OCI-LY3 (cell line): ENCODE data around the gene AGBL3.
A peak's percentile ranks its signal among the peaks of the same experiment; 100 is the strongest.

Source experiments
- H2AFZ ChIP-seq: fragments of 200-600, 300-600 bp; shearing (Covaris generic); 2 replicates; pipeline ENCODE4 v1.6.0; 2014; ENCODE audit warnings: antibody characterized with exemption, low read depth, low read length
- H3K27ac ChIP-seq: fragments of 200-600, 300-600 bp; sonication (generic); 2 replicates; pipeline ENCODE4 v1.5.1; 2014; ENCODE audit warnings: mild to moderate bottlenecking, low read length, moderate library complexity, mixed read lengths
- H3K27me3 ChIP-seq: fragments of 200-600, 300-600 bp; sonication (generic); 2 replicates; pipeline ENCODE4 v1.6.1; 2014; ENCODE audit warnings: low read depth, low read length, mixed read lengths
- H3K36me3 ChIP-seq: fragments of 200-600, 300-600 bp; sonication (generic); replicated peaks from 2 replicates; pipeline ENCODE3; 2014; ENCODE audit warnings: low read depth, low read length, mixed read lengths
- H3K4me1 ChIP-seq: fragments of 300-600, 200-600 bp; sonication (generic); 2 replicates; pipeline ENCODE4 v1.6.1; 2014; ENCODE audit warnings: low read length, mixed read lengths
- H3K4me2 ChIP-seq: fragments of 200-600, 300-600 bp; sonication (generic); 2 replicates; pipeline ENCODE4 v1.6.1; 2014; ENCODE audit warnings: low read length, mixed read lengths
- H3K4me3 ChIP-seq: fragments of 300-600, 200-600 bp; sonication (generic); 2 replicates; pipeline ENCODE4 v1.5.1; 2014; ENCODE audit warnings: antibody characterized with exemption, mild to moderate bottlenecking, low read length, moderate library complexity
- H3K79me2 ChIP-seq: fragments of 300-600, 200-600 bp; shearing (Covaris generic); 2 replicates; pipeline ENCODE4 v1.6.1; 2014; ENCODE audit warnings: mild to moderate bottlenecking, low read length, mixed read lengths
- H3K9ac ChIP-seq: fragments of 300-600, 200-600 bp; shearing (Covaris generic); 2 replicates; pipeline ENCODE4 v1.6.0; 2014; ENCODE audit warnings: mild to moderate bottlenecking, low read length, moderate library complexity
- H3K9me3 ChIP-seq: fragments of 200-600, 300-600 bp; shearing (Covaris generic); 2 replicates; pipeline ENCODE4 v1.6.1; 2014; ENCODE audit warnings: low read length, mixed read lengths; ENCODE audit not compliant: insufficient read depth
- H4K20me1 ChIP-seq: fragments of 200-600, 300-600 bp; sonication (generic); 2 replicates; pipeline ENCODE4 v1.6.1; 2016; ENCODE audit warnings: low read length, mixed read lengths; ENCODE audit not compliant: insufficient read depth
- CTCF ChIP-seq: fragments of 200-600, 300-600 bp; sonication (generic); IDR thresholded peaks from 2 replicates; pipeline ENCODE4 v1.5.1; 2014; ENCODE audit warnings: antibody characterized with exemption, low read length, low read depth
- EZH2phosphoT487 ChIP-seq: fragments of 200-600 bp; shearing (Covaris generic); IDR thresholded peaks from 2 replicates; pipeline ENCODE4 v1.6.1; 2018; ENCODE audit warnings: antibody characterized with exemption, mixed run types, low read depth

The AGBL3 gene

GRCh38 chr7:135147899-135148721 is 161.8 kb downstream of the AGBL3 start, which contains the start of gene TMEM140:
TSS of gene TMEM140 (plus strand) at chr7:135148072. CDS start at chr7:135164442, 16,370 bp downstream.
- Histone ChIP-seq H2AFZ (peak within 1 kb of the TSS; percentile 22), H3K27me3 (0 out of 2 replicates have a peak, but pooled peaks cover under 1% of the 10 kb centered on the region), H3K27ac (no peak within 1 kb of the TSS), H4K20me1 (no peaks in the 10 kb centered on the region), H3K9ac (peak within 1 kb of the TSS; percentile 12), H3K4me2 (peak within 1 kb of the TSS; percentile 68), H3K4me1 (peaks cover 52% of the 10 kb centered on the region), H3K79me2 (no peaks in the 10 kb centered on the region), H3K4me3 (peak within 1 kb of the TSS; percentile 74), H3K36me3 (no peaks in the 10 kb centered on the region), H3K9me3 (no peaks in the 10 kb centered on the region)
- TF ChIP-seq CTCF (peak; percentile 9; the same call in 1 of the 2 replicates), EZH2phosphoT487 (no peak)

DNA sequence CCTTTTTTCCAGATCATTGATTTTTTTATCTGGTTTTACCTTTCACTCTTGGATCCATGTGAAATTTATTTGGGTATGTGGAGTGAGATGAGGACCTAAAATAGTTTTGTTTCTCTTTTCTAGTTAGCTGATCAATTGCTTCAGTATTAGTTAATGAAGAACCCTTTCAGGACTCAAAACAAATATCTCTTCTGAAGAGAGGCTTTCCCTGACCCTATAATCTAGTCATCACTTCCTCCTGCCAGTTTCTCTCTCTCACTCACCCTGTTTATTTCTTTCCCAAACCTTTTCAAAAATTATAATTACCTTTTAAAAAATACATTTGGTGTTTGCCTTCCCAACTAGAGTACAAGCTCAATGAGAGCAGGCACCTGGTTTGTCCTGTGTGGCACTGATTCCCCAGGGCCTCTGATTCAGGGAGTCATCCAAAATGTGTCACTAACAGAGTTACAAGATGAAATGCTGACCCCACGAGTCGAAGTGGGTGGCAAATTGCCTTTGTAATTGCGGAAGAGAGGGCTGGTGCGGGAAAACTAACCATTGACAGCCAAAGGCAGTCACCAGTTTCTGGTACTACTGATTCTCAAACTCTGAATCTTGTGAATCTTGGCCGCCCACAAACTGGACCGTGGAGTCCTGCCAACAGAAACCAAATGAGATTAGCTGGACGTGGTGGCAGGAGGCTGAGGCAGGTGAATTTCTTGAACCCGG is 163.9 kb downstream of the AGBL3 start:
- no peak overlapping the region for H3K9ac ChIP-seq

DNA sequence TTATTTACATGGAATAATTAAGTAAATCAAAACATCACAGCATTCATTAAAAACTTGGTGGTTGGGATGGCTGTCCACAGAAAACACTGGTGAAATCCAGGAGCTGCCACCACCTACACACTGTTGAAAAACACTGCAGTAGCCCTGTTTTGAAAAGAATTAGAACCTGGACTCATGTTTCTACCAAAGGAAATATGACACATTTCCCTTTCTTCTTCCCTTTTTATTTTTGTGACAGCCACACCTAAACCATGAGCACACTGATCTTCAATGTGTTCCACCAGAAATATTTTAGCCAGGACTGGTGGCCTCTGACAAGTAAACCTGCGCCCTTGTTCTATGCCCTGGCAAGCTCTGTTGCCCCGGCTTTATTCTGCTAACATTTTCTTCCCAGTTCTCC is 164.8 kb downstream of the AGBL3 start:
- H3K36me3 ChIP-seq = peaks cover 2% of the 10 kb centered on the region
- no peak overlapping the region for H3K4me2 ChIP-seq
- peaks cover 52% of the 10 kb centered on the region for H3K4me1 ChIP-seq
- no peak overlapping the region for H3K4me3 ChIP-seq
- no peak overlapping the region for H3K27ac ChIP-seq
- no peak overlapping the region for H3K9ac ChIP-seq
- peaks cover 13% of the 10 kb centered on the region; the same call in 1 of the 2 replicates for H3K9me3 ChIP-seq
- H3K27me3 ChIP-seq = no peaks in the 10 kb centered on the region
- no peaks in the 10 kb centered on the region for H4K20me1 ChIP-seq
- no peak for TF ChIP-seq EZH2phosphoT487
- TF ChIP-seq CTCF = no peak
- no peaks in the 10 kb centered on the region for H3K79me2 ChIP-seq
- no peak overlapping the region for H2AFZ ChIP-seq

More for the DNA sequence above, 163.9 kb downstream of the AGBL3 start:
- TF ChIP-seq CTCF (no peak), EZH2phosphoT487 (no peak)
- no peaks in the 10 kb centered on the region for H3K36me3 ChIP-seq
- H3K4me1 ChIP-seq = peaks cover 52% of the 10 kb centered on the region
- H4K20me1 ChIP-seq = no peaks in the 10 kb centered on the region
- H3K4me3 ChIP-seq = no peak overlapping the region
- H3K9me3 ChIP-seq = 0 out of 2 replicates have a peak, but pooled peaks cover 4% of the 10 kb centered on the region
- no peak overlapping the region for H3K27ac ChIP-seq
- no peak overlapping the region for H3K4me2 ChIP-seq
- H3K79me2 ChIP-seq = no peaks in the 10 kb centered on the region
- no peak overlapping the region for H2AFZ ChIP-seq
- no peaks in the 10 kb centered on the region for H3K27me3 ChIP-seq

DNA sequence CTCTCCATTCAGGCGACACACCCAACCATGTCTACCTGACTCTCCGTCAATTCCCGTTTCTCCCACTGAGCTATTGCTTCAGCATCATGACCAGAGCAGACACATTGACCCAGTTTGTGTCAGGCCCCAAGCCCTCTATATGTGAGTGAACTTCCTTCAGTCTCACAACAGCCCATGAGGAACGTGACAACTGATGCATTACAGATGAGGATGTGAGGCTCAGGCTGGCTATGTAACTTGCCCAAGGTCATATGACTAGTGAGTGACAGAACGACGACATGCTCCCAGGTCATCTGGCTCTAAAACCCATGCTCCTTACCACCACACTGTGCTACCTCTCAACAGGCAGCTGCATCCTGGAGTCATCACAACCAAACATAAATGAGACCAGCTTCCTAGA is 165.2 kb downstream of the AGBL3 start:
- Histone ChIP-seq H3K9ac (no peak overlapping the region), H3K36me3 (peaks cover 4% of the 10 kb centered on the region), H3K9me3 (peaks cover 17% of the 10 kb centered on the region; the same call in 1 of the 2 replicates), H3K27me3 (no peaks in the 10 kb centered on the region), H2AFZ (no peak overlapping the region), H3K4me3 (no peak overlapping the region), H3K27ac (no peak overlapping the region), H3K4me1 (peaks cover 48% of the 10 kb centered on the region), H3K4me2 (no peak overlapping the region), H3K79me2 (no peaks in the 10 kb centered on the region), H4K20me1 (no peaks in the 10 kb centered on the region)
- TF ChIP-seq EZH2phosphoT487 (no peak), CTCF (no peak)
